HG02642 (cell line): ENCODE results near the gene IGLL5.

Source experiments
- ATAC-seq: cut with Tn5 transposase; IDR thresholded peaks from one replicate; pipeline ENCODE4 v1.9.1; 2021; ENCODE audit warnings: mild to moderate bottlenecking; ENCODE audit not compliant: unreplicated experiment, poor library complexity

The IGLL5 gene

DNA sequence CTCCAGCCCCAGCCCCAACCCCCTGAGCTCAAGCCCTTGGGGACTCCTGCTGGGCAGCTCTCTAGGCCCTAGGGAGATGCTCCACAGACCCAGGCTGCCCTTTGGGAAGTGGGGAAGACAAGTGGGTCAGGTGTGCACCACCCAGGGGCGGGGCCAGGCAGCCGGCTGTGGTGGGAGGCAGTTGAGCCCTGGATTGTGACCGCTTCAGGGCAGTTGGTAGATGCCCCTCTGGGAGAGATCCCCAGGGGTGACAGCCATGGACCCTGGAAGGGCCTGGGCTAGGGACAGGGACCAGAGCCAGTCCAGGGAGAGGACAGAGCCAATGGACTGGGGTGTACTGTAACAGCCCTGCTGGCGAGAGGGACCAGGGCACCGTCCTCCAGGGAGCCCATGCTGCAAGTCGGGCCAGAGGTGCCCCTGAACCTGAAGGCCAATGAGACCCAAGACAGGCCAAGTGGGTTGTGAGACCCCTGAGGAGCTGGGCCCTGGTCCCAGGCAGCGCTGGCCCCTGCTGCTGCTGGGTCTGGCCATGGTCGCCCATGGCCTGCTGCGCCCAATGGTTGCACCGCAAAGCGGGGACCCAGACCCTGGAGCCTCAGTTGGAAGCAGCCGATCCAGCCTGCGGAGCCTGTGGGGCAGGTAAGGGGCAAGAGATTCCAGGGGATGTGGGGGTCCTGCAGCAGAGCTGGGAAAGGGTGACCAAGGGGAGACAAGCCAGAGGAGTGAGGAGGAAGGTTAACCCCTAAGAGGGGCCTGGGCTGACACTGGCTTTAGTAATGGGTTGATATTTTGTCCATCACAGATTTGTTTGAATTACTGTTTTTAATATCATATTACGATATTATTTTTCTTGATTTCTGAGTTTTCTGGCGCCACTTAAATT, at the start of gene IGLL5:
Gene IGLL5 (plus strand): TSS at position 196 of the 883 bp plus-strand sequence. CDS start 238 bp downstream, at position 434.
- no peak for ATAC-seq

DNA sequence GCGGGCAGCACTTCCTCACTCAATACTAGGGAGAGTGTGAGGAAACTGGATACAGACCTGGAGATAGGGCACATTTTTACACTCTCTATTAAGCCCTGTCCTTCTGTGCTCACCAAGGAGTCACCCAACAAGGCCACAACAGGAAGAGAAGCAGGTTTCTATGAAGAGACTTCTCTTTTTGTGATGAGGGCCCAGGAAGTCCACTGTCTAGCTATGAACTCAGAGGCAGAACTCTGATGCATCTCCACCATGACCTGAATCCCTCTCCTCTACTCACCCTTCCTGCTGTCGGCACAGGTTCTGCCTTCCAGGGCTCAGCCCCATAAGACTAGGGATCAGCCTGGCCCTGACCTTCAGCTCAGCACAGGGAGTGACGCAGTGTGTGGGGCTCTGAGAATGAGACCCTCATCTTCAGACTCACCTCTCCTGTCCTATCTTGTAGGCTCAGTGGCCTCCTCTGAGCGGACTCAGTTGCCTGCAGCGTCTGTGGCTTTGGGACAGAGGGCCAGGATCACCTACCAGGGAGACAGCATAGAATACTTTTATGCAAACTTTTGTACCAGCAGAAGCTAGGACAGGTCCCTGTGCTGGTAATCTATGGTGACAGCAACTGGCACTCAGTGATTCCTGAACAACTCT, 49.3 kb upstream of the IGLL5 start:
- ATAC-seq, result no peak

DNA sequence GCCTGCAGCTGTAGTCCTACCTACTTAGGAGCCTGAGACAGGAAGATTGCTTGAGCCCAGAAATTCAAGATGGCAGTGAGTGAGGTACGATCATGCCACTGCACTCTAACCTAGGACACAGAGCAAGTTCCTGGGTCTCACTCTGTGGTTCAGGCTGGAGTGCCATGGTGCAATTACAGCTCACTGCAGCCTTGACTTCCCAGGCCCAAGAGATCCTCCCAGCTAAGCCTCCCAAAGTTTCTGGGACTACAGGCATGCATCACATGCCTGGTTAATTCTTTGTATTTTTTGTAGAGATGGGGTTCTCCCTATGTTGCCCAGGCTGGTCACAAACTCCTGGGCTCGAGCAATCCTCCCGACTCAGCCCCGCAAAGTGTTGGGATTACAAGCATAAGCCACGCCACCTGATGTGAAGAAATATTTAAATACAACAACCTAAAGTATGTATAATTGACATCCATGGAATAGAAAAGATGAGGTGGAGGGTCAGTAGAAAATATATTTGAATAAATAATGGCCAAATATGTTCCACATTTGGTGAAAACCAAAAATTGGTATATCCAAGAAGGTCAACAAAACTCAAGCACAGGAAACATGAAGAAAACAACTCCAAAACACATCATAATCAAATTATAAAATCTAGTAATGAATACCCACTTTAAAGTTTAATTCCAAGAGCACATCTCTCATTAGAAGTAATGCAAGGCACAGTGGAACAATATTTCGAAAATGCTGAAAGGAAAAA, 47.9 kb upstream of the IGLL5 start:
- ATAC-seq, result no peak

DNA sequence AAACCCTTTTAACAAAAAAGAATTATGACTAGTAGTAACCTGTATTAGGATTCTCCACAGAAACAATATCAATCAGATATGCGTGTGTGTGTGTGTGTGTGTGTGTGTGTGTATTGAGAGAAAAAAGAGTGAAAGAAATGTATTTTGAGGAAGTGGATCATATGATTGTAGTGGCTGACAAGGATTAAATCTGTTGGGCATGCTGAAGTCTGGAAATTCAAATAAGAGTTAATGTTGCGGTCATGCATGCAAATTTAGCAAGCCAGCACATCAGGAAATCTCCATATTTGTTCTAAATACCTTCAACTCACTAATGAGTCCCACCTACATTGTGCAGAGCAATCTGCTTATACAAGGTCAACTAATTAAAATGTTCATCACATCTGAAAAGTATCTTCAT, 46.8 kb upstream of the IGLL5 start:
- no peak for ATAC-seq

DNA sequence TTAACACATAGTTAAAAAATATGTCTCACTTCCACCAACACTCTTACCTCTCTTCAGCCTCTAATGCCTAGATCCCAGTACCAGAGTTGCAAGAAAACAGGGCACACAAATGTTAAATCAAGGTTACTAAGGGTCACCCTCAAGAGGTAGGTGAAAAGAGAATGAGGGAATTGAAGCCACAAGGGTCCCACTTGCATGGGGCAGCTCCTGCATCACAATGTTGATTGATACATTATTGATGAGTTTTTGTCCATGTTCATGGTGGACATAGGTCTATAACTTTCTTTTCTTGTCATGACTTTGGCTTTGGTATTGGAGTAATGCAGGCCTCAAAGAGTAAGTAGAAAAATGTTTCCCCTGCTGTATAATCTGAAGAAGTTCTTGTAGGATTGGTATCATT, 46.0 kb upstream of the IGLL5 start:
- no peak for ATAC-seq

DNA sequence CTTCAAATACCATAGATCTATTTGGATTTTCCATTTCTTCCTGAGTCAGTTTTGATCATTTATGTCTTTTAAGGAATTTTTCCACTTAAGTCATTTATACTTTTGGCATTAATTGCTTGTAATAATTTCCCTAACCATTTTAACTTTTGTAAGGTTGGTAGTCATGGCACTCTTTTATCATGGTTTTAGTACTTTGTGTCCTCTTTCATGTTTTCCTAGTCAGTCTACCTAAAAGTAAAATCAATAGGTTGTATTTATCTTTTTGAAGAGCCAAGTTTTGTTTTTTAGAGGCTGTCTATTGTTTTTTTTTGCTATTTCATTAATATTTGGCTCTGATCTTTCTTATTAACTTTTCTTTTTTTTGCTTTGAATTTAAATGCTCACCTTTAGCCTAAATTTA, 45.5 kb upstream of the IGLL5 start:
- ATAC-seq, result no peak

DNA sequence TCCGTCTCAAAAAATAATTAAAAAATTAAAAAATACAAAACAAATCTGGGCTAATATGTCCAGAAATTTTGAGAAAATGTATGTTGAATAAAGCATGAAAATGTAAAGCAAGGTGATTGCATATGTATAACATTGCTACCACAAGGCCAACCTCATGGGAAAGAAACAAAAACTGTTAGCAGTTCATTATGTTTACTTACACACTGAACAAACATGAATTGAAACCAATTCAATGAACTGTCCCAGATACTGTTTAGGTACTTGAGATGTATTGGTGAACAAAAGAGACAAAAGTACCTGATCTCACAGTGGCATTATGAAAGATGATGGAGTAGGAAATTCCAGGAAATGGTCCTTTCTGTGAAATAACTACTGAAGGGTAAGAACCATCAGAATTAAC, 43.8 kb upstream of the IGLL5 start:
- ATAC-seq, result no peak

DNA sequence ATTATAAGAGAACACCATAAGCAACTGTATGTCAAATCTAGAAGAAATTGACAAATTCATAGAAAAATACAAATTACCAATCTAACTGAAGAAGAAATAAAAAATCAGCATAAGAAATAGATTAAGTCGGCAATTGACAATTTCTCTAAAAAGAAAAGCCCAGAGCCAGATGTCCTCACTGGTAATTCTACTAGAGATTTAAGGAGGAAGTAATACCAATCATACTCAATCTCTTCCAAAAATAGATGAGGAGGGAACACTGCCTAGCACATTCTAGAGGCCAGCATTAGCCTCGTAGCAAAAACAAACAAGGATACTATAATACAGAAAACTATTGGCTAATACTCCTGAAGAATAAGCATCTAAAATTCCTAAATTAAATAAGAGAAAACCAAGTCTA, 40.4 kb upstream of the IGLL5 start:
- no peak for ATAC-seq

DNA sequence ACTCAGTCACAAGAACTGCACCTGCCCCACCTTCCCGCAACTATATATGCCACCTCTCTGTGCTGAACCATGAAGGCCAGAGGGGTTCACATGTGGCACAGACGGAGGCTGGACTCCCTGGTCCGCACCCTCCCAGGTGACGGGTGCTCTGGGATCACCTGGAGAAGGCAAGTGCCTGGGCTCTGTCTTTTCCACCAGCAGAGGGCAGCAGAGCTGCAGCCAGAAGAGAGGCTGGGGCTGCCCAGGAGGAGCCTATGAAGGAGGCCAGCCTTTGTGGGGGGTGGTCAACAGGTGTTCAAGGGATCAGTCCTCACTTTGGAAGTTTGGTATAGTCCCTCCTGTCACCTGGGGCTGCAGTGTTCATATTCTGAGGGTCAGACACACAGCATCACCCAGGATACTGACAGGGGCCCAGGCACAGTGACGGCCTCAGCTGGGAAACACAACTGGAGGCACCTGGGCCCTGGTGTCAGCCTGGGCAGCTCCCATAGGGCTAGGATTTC, 39.2 kb upstream of the IGLL5 start:
- ATAC-seq, result no peak

DNA sequence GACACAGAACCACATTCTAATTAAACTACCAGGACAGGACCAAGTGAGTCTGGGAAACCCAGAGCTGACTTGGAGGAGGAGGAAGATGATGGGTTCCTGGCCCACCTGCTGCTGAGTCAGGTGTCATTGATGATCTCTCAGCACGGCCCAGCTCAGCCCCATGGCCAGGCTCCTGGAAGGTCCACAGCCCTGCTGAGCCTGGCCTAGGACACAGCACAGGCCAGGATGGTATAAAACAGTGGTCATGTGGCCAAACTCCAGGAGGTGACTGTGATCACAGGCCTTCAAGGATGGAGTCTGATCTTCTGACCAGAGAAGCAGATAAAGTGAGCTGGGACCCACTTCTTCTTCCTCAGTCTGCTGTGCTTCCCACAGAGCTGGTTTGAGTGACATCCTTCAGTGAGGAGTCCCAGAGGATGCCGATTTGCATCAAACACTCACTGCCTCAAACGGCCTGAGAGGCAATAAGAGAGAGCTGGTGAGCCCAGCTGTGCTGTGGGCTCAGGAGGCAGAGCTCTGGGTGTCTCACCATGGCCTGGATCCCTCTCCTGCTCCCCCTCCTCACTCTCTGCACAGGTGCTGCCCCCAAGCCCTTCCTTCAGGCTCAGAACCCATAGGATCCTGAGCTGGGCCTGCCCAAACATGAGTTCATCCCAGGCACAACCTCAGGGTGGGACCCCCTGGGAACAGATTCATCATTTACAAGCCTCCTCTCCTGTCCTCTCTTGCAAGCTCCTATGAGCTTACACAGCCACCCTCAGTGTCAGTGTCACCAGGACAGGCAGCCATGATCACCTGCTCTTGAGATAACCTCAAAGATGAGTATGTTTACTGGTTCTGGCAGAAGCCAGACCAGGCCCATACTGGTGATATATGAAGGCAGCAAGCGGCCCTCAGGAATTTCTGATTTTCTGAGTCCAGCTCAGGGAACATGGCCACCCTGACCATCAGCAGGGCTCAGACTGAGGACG, 37.7 kb upstream of the IGLL5 start:
- no peak for ATAC-seq

DNA sequence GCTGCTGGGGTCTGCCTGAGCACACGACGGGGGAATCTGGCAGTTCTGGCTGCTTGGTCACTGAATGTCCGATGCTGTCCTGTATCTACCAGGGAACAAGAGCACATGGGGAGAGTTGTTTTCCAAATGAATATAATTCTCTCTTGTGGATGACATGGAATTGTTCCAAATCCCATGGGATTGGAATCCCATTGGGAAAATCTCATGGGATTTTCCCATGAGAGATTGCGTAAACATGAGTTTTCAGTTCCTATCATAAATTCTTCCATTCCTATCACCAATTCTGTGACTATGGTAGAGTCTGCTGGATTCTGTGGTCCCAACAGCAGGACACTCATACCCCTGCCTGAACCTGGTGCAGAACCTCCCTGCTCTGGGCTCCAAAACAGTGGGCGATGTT, 35.6 kb upstream of the IGLL5 start:
- ATAC-seq, result no peak

DNA sequence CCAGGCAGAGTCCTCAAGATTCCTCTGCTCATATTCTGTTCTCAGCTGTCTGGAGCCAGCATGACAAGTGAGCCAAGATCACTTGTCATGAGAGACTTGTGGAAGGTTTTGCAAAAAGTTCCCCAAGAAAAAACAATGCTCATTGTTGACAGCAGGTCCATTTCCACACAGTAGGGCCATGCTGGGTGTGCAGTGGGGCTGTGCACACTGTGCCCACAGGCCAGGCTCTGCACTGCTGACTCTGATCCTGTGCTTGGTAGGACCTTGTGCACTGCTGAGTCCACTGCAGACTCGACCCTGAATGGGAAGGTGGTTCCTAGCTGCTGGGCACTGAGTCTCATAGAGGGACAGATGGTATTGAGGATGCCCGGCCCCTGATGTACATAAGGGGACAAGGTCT, 33.9 kb upstream of the IGLL5 start:
- ATAC-seq, result no peak

DNA sequence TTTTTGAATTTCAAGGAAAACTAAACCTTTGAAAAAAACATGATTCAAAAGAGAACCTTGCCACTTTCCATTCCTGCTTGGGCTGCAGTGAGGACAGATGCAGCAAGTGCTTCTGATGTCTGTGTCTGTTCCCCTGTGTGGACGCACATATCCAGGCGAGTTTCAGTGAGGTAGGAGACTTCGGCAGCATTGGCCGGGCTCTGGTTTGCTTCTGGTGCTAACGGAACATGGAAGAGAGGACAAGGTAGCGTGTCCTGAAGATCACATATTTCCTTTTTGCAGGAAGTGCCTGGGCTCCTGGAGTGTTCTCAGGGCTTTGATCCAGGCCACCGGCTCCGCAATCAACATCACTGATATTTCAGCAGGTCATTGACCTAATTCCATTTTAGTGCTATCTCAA, 33.1 kb upstream of the IGLL5 start:
- no peak for ATAC-seq

DNA sequence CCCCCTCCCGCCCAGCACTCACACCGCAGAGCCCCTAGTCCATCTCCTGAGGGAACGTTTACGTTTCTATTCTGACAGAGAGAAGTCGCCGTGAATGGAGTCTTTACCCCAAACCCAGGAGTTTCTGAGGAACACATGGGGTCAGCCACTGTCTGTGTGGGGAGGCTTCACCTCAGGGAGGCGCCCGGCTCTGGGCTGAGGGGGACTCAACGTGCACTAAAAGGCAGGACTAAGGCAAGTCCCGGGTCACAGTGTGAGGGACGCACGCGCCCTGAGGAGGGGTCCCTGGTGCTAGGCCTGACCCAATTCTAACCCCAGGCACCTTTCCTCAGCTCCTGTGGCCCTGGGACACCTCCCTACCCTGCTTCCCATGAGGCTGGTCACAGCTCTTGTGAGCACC, 32.5 kb upstream of the IGLL5 start:
- no peak for ATAC-seq

DNA sequence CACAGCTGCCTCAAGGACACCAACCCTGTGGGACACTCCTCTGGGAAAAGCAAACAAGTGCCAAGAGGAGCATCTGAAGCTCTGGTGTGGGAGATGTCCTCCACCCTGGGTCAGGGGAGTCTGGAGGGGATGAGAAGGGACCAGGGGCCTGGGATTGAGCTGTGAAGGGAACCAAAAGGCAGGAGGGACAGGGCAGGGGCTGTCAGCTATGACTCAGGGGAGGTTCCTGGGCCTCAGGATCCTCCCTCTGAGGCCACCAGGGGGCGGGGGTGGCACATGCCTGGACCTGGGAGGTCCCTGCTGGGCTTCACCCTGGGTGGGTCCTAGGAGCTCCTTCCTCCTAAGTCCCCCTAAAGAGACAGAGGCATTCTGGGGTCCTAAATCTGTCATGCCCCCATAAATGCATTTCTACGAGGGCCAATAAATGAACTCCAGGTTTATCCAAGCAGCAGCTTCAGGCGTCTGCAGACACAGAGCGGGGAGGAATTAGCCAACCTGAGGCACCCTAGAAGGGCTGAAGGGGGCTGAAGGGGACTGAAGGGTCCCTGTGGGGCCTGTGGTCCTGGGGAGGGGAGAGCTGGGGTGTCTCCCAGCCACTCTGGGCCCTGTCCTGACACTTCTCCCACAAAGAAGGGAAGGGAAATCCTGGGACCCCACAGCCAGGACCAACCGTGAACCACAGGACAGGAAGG, 31.9 kb upstream of the IGLL5 start:
- no peak for ATAC-seq

DNA sequence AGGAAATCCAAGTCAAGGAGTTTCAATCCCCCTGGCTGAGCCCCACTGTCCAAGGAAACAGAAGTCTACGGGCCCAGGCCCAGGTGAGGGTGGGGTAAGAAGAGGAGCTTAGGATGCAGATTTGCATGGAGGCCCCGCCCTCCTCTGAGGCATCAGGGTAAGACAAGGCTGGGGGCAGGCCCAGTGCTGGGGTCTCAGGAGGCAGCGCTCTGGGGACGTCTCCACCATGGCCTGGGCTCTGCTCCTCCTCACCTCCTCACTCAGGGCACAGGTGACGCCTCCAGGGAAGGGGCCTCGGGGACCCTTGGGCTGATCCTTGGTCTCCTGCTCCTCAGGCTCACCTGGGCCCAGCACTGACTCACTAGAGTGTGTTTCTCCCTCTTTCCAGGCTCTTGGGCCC, 31.3 kb upstream of the IGLL5 start:
- ATAC-seq, result no peak

DNA sequence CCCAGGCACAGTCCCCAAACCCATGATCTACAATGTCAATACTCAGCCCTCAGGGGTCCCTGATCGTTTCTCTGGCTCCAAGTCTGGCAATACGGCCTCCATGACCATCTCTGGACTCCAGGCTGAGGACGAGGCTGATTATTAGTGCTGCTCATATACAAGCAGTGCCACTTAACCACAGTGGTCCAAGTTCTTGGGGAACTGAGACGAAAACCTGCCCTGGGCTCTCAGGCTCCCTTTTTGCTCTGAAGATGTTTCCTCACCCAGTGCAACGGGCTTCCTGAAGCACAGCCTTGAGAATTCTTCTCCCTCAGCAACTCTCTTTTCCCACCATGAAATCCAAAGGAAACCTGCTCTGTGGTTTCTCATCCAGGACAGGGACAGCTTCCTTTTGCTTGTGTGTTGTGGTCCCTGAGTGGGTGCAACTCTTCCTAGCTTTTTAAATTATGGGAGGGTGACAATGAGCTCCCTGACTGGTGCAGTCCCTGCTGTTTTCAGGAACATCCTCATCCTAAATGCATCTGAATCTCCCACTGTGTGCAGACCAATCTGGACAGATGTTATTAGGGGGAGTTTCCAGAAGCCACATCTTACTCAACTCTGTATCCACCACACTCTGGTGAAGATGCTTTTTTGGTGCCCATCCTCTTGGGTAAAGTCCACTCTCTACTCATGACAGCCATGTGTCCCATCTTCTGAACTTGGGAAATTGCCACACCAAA, 30.6 kb upstream of the IGLL5 start:
- no peak for ATAC-seq

DNA sequence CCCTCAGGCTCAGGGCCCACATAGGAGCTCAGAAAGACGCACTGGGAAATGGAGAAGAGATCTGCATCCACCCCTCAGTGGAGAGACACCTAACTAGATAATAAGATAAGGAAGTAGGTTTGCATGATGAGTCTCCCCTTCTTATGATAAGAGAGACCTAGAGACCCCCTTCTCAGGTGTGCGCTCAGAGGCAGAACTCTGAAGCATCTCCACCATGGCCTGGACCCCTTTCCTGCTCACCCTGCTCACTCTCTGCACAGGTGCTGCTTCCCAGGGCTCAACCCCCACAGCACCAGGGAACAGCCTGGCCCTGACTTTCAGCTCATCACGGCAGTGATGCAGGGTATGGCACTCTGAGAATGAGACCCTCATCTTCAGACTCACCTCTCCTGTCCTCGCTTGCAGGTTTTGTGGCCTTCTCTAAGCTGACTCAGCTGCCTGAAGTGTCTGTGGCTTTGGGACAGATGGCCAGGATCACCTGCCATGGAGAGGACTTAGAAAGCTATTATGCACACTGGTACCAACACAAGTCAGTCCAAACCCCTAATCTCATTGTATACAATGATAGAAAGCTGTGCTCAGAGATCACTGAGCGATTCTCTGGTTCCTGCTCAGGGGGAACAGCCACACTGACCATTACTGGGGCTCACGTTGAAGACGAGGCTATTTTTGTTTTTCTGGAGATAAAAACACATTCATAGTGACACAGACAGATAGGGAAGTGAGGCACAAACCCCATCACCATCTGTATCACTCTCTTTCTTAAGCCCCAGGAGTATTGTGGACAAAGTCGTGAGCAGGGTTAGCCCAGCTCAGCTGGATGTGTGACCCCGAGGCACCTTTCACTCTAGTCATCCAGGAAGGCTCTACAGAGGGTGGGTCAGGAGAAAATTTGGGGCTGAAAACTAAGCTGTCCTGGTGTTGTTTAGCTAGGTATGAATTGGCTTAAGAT, 29.7 kb upstream of the IGLL5 start:
- ATAC-seq, result no peak
